ENCODE measurements around the gene CALML3.

- TF ChIP-seq CTCF (IDR thresholded peaks at IDR 0.05; ENCODE audit: low read length) (no peak), EZH2 (IDR thresholded peaks at IDR 0.05; ENCODE audit: borderline replicate concordance, low read length) (no peak)
These were observed 2.0 kb downstream of the CALML3 start for GRCh38 chr10:5526691-5527331.

Data from OCI-LY1 (cell line).